HepG2 (cell line): ENCODE results near the gene DSCAML1. TPM values are rescaled to one million over a fixed set of nuclear protein-coding genes. Genes with fewer than 3 reads are reported as not detected.
A peak's percentile ranks its signal among the peaks of the same experiment; 100 is the strongest.

Experiments used
- ARID5B ChIP-seq: IDR thresholded peaks from 2 replicates; pipeline ENCODE4 v1.4.0; 2020; ENCODE audit warnings: mild to moderate bottlenecking, missing genetic modification reagents
- GATAD1 ChIP-seq: IDR thresholded peaks from 2 replicates; pipeline ENCODE4 v1.6.1; 2016; ENCODE audit warnings: missing genetic modification reagents, missing compliant biosample characterization
- GTF3A ChIP-seq: sonication (generic); formaldehyde crosslinking; conservative IDR thresholded peaks from 2 replicates; pipeline ENCODE4 v1.4.0; 2020; ENCODE audit warnings: mild to moderate bottlenecking, missing genetic modification reagents
- HDAC2 ChIP-seq: sonication (generic); formaldehyde crosslinking; IDR thresholded peaks from 2 replicates; pipeline ENCODE4 v1.4.0; 2020; ENCODE audit warnings: missing genetic modification reagents
- HOXD1 ChIP-seq: sonication (generic); formaldehyde crosslinking; IDR thresholded peaks from 2 replicates; pipeline ENCODE4 v1.5.0; 2020; ENCODE audit warnings: missing genetic modification reagents
- KAT8 ChIP-seq: IDR thresholded peaks from 2 replicates; pipeline ENCODE4 v1.6.1; 2016; ENCODE audit warnings: missing genetic modification reagents, missing compliant biosample characterization
- KDM6A ChIP-seq: IDR thresholded peaks from 2 replicates; pipeline ENCODE4 v1.6.1; 2016; ENCODE audit warnings: low read depth
- MXD4 ChIP-seq: IDR thresholded peaks from 2 replicates; pipeline ENCODE4 v1.6.1; 2016; ENCODE audit warnings: mild to moderate bottlenecking, missing biosample characterization, missing genetic modification reagents
- NR1H2 ChIP-seq: sonication (generic); formaldehyde crosslinking; IDR thresholded peaks from 2 replicates; pipeline ENCODE4 v1.8.1; 2022; ENCODE audit warnings: low read depth, missing genetic modification reagents, borderline replicate concordance
- NR2C2 ChIP-seq: sonication (generic); formaldehyde crosslinking; IDR thresholded peaks from 2 replicates; pipeline ENCODE4 v1.4.0; 2020; ENCODE audit warnings: missing genetic modification reagents, mild to moderate bottlenecking, moderate library complexity, borderline replicate concordance
- PCBP1 ChIP-seq: fragments of 200-400 bp; formaldehyde crosslinking; IDR thresholded peaks from 2 replicates; pipeline ENCODE4 v1.6.1; 2017; ENCODE audit warnings: mild to moderate bottlenecking, low read depth, low read length, borderline replicate concordance
- SPEN ChIP-seq: sonication (generic); formaldehyde crosslinking; IDR thresholded peaks from 2 replicates; pipeline ENCODE4 v1.5.1; 2020; ENCODE audit warnings: low read depth, mild to moderate bottlenecking, missing genetic modification reagents
- ZNF136 ChIP-seq: sonication (generic); formaldehyde crosslinking; IDR thresholded peaks from 2 replicates; pipeline ENCODE4 v1.8.1; 2022; ENCODE audit warnings: low read depth, mild to moderate bottlenecking, moderate library complexity, missing genetic modification reagents
- ZNF138 ChIP-seq: sonication (generic); formaldehyde crosslinking; IDR thresholded peaks from 2 replicates; pipeline ENCODE4 v1.5.0; 2020; ENCODE audit warnings: mild to moderate bottlenecking, low read depth, missing genetic modification reagents
- ZNF589 ChIP-seq: sonication (generic); formaldehyde crosslinking; conservative IDR thresholded peaks from 2 replicates; pipeline ENCODE4 v1.8.0; 2022; ENCODE audit warnings: mild to moderate bottlenecking, moderate library complexity, missing genetic modification reagents
- ZNF784 ChIP-seq: sonication (generic); formaldehyde crosslinking; IDR thresholded peaks from 2 replicates; pipeline ENCODE4 v1.5.1; 2020; ENCODE audit warnings: missing genetic modification reagents, mild to moderate bottlenecking, borderline replicate concordance
- polyA plus RNA-seq, 8 experiments: library from polyadenylated mRNA; depleted of rRNA in 3 of 8; stranded (reverse) in 7 of 8; unstranded in 1 of 8; fragments of >200 nt; fragmentation: Illumina TruSeq in 4 of 8; extraction: Trizol in 4 of 8; gene quantifications; 2 replicates each; pipeline versions ENCODE4 v1.2.1 to v1.2.3, GENCODE V29; 2011 to 2016; ENCODE audit warnings: low read depth in 4 of 8, missing spikeins in 1 of 8, mixed read lengths in 1 of 8; ENCODE audit not compliant: insufficient read depth in 1 of 8
- total RNA-seq, 5 experiments: library from RNA; depleted of rRNA; stranded (reverse); fragments of >200 nt; fragmentation: Illumina TruSeq; extraction: Trizol; gene quantifications; 2 replicates each; pipeline ENCODE4 v1.2.3, GENCODE V29; 2016; ENCODE audit warnings: low read depth in 1 of 5
- TF ChIP-seq, protein P1 (sequence below): sonication (generic); formaldehyde crosslinking; IDR thresholded peaks from 2 replicates; pipeline ENCODE4 v1.9.0; 2022; ENCODE audit warnings: low read depth, missing genetic modification reagents
- TF ChIP-seq, protein P2 (sequence below): sonication (generic); formaldehyde crosslinking; IDR thresholded peaks from 2 replicates; pipeline ENCODE4 v1.5.0; 2020; ENCODE audit warnings: missing genetic modification reagents
- TF ChIP-seq, protein P3 (sequence below): sonication (generic); formaldehyde crosslinking; IDR thresholded peaks from 2 replicates; pipeline ENCODE4 v1.8.0; 2022; ENCODE audit warnings: missing genetic modification reagents, mild to moderate bottlenecking, moderate library complexity, borderline replicate concordance

Gene DSCAML1
- total and polyA plus RNA-seq, 2 of the 13 experiments (the other 11 are each of a cell fraction or from before 2014, with no cell fraction given) = 0.29 to 0.40 TPM

GRCh38 chr11:117748771-117749540 is 48.1 kb downstream of the DSCAML1 start (continued):
- TF ChIP-seq, protein P1, sequence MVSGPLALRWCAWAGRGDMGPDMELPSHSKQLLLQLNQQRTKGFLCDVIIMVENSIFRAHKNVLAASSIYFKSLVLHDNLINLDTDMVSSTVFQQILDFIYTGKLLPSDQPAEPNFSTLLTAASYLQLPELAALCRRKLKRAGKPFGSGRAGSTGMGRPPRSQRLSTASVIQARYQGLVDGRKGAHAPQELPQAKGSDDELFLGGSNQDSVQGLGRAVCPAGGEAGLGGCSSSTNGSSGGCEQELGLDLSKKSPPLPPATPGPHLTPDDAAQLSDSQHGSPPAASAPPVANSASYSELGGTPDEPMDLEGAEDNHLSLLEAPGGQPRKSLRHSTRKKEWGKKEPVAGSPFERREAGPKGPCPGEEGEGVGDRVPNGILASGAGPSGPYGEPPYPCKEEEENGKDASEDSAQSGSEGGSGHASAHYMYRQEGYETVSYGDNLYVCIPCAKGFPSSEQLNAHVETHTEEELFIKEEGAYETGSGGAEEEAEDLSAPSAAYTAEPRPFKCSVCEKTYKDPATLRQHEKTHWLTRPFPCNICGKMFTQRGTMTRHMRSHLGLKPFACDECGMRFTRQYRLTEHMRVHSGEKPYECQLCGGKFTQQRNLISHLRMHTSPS = peak; percentile 40; the same call in 1 of the 2 replicates
- peak; percentile 42; the same call in 1 of the 2 replicates for TF ChIP-seq GATAD1 (CRISPR knock-in tag)
- TF ChIP-seq PCBP1 = no peak
- TF ChIP-seq KAT8 = peak; percentile 48
- peak; percentile 47; the same call in 1 of the 2 replicates for TF ChIP-seq ZNF138 (CRISPR knock-in tag)
- no peak for TF ChIP-seq GTF3A (CRISPR knock-in tag)
- TF ChIP-seq KDM6A (CRISPR knock-in tag) = peak; percentile 80
- TF ChIP-seq NR2C2 = peak; percentile 92
- no peak for TF ChIP-seq ZNF784 (CRISPR knock-in tag)
- TF ChIP-seq, protein P2, sequence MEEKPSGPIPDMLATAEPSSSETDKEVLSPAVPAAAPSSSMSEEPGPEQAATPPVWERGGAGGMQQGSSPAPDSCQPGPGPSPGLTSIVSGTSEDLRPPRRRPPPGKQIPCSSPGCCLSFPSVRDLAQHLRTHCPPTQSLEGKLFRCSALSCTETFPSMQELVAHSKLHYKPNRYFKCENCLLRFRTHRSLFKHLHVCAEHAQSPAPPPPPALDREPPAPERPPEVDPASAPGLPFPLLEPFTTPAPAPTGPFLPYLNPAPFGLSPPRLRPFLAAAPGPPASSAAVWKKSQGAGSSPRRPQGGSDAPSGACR = no peak
- no peak for TF ChIP-seq MXD4 (CRISPR knock-in tag)
- peak; percentile 97 for TF ChIP-seq HDAC2
- TF ChIP-seq ZNF136 (CRISPR knock-in tag) = no peak
- no peak for TF ChIP-seq NR1H2 (CRISPR knock-in tag)
- peak; percentile 63; the same call in 1 of the 2 replicates for TF ChIP-seq SPEN
- TF ChIP-seq ARID5B = peak; percentile 94
- no peak for TF ChIP-seq HOXD1 (CRISPR knock-in tag)
- TF ChIP-seq, protein P3, sequence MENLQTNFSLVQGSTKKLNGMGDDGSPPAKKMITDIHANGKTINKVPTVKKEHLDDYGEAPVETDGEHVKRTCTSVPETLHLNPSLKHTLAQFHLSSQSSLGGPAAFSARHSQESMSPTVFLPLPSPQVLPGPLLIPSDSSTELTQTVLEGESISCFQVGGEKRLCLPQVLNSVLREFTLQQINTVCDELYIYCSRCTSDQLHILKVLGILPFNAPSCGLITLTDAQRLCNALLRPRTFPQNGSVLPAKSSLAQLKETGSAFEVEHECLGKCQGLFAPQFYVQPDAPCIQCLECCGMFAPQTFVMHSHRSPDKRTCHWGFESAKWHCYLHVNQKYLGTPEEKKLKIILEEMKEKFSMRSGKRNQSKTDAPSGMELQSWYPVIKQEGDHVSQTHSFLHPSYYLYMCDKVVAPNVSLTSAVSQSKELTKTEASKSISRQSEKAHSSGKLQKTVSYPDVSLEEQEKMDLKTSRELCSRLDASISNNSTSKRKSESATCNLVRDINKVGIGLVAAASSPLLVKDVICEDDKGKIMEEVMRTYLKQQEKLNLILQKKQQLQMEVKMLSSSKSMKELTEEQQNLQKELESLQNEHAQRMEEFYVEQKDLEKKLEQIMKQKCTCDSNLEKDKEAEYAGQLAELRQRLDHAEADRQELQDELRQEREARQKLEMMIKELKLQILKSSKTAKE (CRISPR knock-in tag) = peak; percentile 97
- 0 out of 2 replicates have a peak, but pooled peaks have one; percentile 39 for TF ChIP-seq ZNF589
